OCI-LY3 (cell line): Measurements from ENCODE around the gene CREG1.

Experiments used
- EZH2phosphoT487 ChIP-seq: fragments of 200-600 bp; shearing (Covaris generic); IDR thresholded peaks from 2 replicates; pipeline ENCODE4 v1.6.1; 2018; ENCODE audit warnings: antibody characterized with exemption, mixed run types, low read depth
- TF ChIP-seq, protein P1 (sequence below): fragments of 200-600, 300-600 bp; sonication (generic); IDR thresholded peaks from 2 replicates; pipeline ENCODE4 v1.5.1; 2014; ENCODE audit warnings: antibody characterized with exemption, low read length, low read depth

DNA sequence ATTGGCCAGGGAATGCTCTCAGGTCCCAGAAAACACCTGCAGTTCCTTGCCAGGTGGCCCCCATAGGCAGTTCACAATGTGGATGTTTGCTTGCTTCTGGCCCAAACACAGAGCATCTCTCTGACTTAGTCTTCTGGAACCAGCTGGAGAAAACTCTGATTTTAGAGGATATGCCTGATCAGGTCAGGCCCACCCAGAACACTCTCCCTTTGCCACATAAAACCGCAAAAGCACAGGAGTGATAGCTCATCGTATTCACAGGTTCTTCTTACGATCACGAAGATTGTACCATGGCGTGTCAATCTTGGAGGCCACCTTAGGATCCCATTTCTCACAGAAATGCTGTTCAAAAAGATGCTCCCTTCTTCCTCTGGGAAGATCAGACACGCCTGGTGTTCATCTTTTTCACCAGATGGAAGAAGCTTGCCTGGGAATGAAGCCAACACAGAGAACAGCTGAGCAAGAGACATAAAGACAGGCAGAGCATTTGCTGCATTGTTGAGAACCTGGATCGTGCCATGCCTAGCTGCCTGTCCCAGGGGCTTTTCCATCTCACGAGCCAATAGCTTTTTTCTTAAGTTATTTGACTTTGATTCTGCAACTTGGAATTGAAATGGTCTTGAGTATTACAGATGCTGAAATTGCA, 23.6 kb downstream of the CREG1 start:
- TF ChIP-seq, protein P1, sequence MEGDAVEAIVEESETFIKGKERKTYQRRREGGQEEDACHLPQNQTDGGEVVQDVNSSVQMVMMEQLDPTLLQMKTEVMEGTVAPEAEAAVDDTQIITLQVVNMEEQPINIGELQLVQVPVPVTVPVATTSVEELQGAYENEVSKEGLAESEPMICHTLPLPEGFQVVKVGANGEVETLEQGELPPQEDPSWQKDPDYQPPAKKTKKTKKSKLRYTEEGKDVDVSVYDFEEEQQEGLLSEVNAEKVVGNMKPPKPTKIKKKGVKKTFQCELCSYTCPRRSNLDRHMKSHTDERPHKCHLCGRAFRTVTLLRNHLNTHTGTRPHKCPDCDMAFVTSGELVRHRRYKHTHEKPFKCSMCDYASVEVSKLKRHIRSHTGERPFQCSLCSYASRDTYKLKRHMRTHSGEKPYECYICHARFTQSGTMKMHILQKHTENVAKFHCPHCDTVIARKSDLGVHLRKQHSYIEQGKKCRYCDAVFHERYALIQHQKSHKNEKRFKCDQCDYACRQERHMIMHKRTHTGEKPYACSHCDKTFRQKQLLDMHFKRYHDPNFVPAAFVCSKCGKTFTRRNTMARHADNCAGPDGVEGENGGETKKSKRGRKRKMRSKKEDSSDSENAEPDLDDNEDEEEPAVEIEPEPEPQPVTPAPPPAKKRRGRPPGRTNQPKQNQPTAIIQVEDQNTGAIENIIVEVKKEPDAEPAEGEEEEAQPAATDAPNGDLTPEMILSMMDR = no peak
- TF ChIP-seq EZH2phosphoT487 = no peak
